T-helper 2 cell (primary cell): ENCODE results near the gene MTX2.

ENCODE experiments used
- DNase-seq, 5 experiments: peaks; one replicate each; pipeline versions ENCODE4 v3.0.0 to v3.0.0-alpha.2; 2012 to 2022

The MTX2 gene

DNA sequence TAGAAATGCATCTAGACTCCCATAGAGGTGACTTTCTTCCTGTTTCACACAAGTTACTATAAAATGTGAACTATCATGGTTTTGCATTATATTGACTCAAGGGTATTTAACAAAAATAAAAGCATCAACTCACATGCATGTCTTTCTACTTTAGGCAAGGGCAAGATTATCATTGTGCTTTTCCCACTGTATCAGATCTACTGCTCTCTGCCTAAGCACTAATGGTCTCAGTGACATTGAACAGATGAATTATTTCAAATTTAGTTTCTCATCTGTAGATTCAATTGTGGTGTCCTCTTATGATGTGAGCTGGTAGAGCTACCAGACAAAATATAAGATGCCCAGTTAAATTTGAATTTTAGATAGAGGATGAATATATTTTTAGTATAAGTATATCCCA lies 113.9 kb downstream of the MTX2 start:
- no peak for DNase-seq

DNA sequence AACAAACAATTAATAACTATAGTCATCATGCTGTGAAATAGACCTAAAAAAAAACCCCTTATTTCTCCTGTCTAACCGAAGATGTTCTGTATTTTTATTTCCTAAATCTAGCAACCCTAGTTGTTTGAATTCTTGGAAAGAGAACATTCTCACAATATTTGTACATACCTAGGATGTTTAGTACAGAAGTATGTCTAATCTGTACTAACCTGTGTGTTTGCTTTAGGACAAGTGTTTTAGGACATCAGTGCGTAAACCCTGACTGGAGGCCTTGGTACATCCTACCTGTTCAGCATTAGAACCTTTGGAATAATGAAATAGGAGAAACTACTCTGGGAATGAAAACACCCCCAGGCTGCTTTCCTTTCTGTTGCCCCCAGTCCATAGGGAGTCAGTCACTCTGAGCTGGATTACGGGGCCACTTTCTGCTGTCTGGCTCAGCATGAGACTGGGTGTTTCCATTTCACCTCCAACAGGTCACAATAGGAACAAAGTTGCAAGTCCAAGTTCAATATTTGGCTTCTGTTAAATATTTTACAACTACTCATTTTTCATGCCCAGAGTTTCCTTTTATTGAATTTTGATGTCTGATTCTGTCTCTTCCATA lies 114.7 kb downstream of the MTX2 start:
- no peak for DNase-seq

DNA sequence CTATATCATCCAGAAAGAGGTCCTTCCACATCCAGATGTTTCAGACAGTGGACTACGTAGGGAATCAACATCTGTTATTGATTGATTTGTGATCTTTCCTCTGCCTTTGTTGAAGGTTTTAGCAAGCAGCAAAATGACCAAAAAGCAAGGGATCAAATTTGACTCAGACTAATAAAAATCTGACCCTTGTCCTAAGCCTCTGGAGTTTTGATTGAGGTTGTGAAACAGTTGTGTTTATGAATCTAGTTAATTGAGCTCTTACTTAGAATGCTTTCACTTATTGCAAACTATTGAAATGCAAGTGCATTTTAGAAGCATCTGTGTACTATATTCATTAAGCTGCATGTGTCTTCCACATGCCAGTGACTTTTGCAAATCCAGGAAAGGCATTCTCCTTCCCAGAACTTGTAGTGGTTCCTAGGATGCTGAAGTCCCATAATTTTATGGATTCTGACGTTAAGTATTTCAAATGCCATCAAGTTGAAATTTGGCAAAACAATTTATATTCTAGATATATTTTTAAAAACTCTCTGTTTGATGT lies 116.0 kb downstream of the MTX2 start:
- no peak for DNase-seq

DNA sequence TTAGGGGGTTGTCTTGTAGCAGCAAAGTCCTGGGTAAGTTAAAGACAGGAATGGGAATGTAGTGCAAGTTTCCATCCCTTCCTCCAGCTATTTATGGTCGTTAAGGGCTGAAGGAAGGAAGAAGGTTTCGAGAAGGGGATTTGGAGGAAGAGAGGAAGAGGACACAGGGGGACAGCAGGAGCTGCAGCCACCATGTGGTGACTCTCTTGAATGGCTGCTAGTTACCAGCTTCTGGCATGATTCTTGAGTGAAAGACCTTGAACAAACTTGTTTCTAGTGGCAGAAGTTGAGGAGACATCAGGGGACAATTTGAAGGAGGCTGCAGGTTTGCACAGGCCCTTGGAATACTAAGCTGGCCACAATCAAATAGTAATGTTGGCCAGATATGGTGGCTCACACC lies 116.6 kb downstream of the MTX2 start:
- no peak for DNase-seq
